ENCODE data around the gene WDR45B. TPM values are rescaled to one million over a fixed set of nuclear protein-coding genes. Genes with fewer than 3 reads are reported as not detected.

Gene WDR45B
- total and polyA plus RNA-seq, 7 donors: 21.4 to 62.7 (median 32.6) TPM

DNA sequence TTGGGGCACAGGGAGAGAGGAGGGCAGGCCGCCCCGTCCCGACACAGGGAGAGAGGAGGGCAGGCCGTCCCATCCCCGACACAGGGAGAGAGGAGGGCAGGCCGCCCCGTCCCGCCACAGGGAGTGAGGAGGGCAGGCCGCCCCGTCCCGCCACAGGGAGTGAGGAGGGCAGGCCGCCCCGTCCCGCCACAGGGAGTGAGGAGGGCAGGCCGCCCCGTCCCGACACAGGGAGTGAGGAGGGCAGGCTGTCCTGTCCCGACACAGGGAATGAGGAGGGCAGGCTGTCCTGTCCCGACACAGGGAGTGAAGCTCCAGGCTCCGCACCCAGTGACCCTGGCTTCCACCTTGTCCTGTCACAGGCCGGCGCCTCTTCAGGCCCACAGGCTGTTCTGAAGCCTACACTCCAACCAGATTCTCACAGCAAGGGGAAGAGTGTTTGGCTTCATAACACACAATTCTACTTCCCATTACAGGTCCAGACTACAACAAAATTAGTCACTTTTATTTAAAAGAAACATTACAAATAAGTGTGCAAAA lies 34.1 kb downstream of the WDR45B start:
- ATAC-seq (no peak), DNase-seq (no peak)
- no peak overlapping the region for H3K4me3 ChIP-seq
- TF ChIP-seq, protein P1, sequence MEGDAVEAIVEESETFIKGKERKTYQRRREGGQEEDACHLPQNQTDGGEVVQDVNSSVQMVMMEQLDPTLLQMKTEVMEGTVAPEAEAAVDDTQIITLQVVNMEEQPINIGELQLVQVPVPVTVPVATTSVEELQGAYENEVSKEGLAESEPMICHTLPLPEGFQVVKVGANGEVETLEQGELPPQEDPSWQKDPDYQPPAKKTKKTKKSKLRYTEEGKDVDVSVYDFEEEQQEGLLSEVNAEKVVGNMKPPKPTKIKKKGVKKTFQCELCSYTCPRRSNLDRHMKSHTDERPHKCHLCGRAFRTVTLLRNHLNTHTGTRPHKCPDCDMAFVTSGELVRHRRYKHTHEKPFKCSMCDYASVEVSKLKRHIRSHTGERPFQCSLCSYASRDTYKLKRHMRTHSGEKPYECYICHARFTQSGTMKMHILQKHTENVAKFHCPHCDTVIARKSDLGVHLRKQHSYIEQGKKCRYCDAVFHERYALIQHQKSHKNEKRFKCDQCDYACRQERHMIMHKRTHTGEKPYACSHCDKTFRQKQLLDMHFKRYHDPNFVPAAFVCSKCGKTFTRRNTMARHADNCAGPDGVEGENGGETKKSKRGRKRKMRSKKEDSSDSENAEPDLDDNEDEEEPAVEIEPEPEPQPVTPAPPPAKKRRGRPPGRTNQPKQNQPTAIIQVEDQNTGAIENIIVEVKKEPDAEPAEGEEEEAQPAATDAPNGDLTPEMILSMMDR (IDR thresholded peaks at IDR 0.05): no peak
- intact Hi-C loops (cut with DNase I): no loop called here
- WGBS, 3 donors: 74 to 95% (median 88%) methylated on average over 4 to 14 of the region's 22 CpGs
- H3K4me1 ChIP-seq: no peaks in the 10 kb centered on the region
- no peak overlapping the region for H3K27ac ChIP-seq
- no peaks in the 10 kb centered on the region for H3K27me3 ChIP-seq (ENCODE audit: insufficient read depth in 3 of 3, low read length in 2 of 3)
- H3K9me3 ChIP-seq: no peaks in the 10 kb centered on the region
- peaks cover 9 to 87% of the 10 kb centered on the region in 2 donors for H3K36me3 ChIP-seq (ENCODE audit: insufficient read depth in 1 of 2, low read depth in 1 of 2)

DNA sequence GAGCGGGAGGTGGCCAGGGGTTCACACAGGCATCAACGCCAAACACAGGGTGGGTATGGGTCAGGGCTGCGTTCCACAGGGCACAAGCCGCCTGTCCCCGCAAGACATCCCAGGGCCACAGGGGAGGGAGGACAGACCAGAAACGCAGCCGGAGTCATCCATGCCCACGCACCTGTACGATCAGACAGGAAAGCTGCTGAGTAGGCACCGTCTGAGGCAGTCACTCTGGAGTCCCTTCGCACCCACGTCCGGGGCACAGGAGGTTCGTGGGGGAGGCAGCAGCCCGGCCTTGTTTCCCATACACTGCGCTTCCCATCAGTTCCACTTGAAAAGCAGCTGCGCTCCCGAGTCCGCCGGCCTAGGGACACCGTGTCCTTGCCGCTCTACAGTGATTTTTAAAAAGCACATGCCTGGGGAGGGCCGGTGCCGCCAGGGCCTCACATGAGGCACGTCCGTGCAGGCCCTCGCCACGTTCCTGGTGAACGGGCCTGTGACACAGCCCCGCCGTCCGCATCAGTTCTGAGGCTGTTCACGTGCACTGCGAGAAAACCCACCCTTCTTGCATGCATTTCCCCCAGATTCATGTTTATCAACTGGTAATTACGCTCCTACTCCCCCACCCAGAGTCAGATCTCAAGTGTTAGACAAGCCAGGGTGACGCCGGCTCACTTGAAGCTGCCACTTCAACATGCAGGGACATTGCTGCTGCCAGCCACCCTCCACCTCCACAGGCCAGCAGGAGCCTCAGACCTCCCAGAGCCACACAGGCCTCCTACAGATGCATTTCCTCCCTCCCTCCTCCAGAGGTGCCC lies 34.8 kb downstream of the WDR45B start:
- intact Hi-C loops (cut with DNase I): no loop called here

GRCh38 chr17:82611140-82612058 lies 36.8 kb downstream of the WDR45B start:
- intact Hi-C loops (cut with DNase I): no loop called here
- WGBS, 3 donors: 66 to 74% (median 66%) methylated on average over 21 of the region's 21 CpGs
- no peaks in the 10 kb centered on the region for H3K4me1 ChIP-seq
- TF ChIP-seq, protein P1 (IDR thresholded peaks at IDR 0.05): no peak
- ATAC-seq (peak; percentile 33 to 46 (median 40)), DNase-seq (peak in 1 of 2 donors; percentile 75)
- no peaks in the 10 kb centered on the region for H3K9me3 ChIP-seq
- no peaks in the 10 kb centered on the region for H3K27me3 ChIP-seq (ENCODE audit: insufficient read depth in 3 of 3, low read length in 2 of 3)
- peaks cover 4 to 66% of the 10 kb centered on the region in 2 donors for H3K36me3 ChIP-seq (ENCODE audit: insufficient read depth in 1 of 2, low read depth in 1 of 2)
- no peak overlapping the region for H3K27ac ChIP-seq
- no peak overlapping the region for H3K4me3 ChIP-seq

More for the DNA sequence above, 34.8 kb downstream of the WDR45B start:
- ATAC-seq (peak; percentile 12 to 38 (median 25)), DNase-seq (no peak)
- 77 to 87% (median 83%) methylated on average over 37 of the region's 37 CpGs for WGBS, 3 donors
- Histone ChIP-seq H3K4me1 (no peaks in the 10 kb centered on the region), H3K4me3 (no peak overlapping the region), H3K27ac (no peak overlapping the region), H3K36me3 (ENCODE audit: insufficient read depth in 1 of 2, low read depth in 1 of 2) (peaks cover 9 to 82% of the 10 kb centered on the region in 2 donors), H3K27me3 (ENCODE audit: insufficient read depth in 3 of 3, low read length in 2 of 3) (no peaks in the 10 kb centered on the region), H3K9me3 (no peaks in the 10 kb centered on the region)
- TF ChIP-seq, protein P1 (IDR thresholded peaks at IDR 0.05): no peak

DNA sequence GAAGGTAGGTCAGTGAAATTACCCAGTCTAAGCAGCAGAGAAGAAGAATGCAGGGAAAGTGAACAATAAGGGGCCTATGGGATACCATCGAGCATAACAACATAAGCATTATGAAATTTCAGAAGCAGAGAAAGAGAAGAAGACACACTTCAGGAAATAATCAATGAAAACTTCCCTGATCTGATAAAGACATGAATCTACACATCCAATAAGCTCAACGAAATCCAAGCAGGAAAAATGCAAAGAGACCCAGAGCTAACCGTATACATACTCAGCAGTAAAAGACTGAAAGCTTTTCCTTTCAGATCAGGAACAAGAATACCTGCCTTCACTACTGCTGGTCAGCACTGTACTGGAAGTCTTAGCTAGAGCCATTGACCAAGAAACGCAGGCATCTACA lies 38.6 kb downstream of the WDR45B start:
- DNase-seq (no peak), ATAC-seq (no peak)
- Histone ChIP-seq H3K4me3 (no peak overlapping the region), H3K4me1 (no peaks in the 10 kb centered on the region), H3K9me3 (no peaks in the 10 kb centered on the region), H3K27me3 (ENCODE audit: insufficient read depth in 3 of 3, low read length in 2 of 3) (no peaks in the 10 kb centered on the region), H3K27ac (no peak overlapping the region), H3K36me3 (ENCODE audit: insufficient read depth in 1 of 2, low read depth in 1 of 2) (peaks cover 0 to 66% of the 10 kb centered on the region in 2 donors)
- TF ChIP-seq, protein P1 (IDR thresholded peaks at IDR 0.05): no peak
- 90 to 94% (median 92%) methylated on average over 4 of the region's 4 CpGs for WGBS, 3 donors
- intact Hi-C loops (cut with DNase I): no loop called here

Data from psoas muscle (tissue), 8 donors.